Smooth muscle cell (in vitro differentiated cells): ENCODE results near the gene RARRES2. TPM values are rescaled to one million over a fixed set of nuclear protein-coding genes. Genes with fewer than 3 reads are reported as not detected.

Source experiments
- DNase-seq: peaks from one replicate; lab custom pipeline; 2025; ENCODE audit not compliant: unreplicated experiment; lab: John Stamatoyannopoulos, UW
- H2AFZ ChIP-seq: fragments of 200-600 bp; sonication (generic); 2 replicates; pipeline ENCODE4 v1.6.0; 2016; ENCODE audit warnings: antibody characterized with exemption, low read depth, mild to moderate bottlenecking
- H3F3A ChIP-seq: fragments of 200-600 bp; sonication (generic); 2 replicates; pipeline ENCODE4 v1.6.0; 2017; ENCODE audit warnings: antibody characterized with exemption, low read depth
- H3K27ac ChIP-seq: fragments of 200-600 bp; sonication (generic); 2 replicates; pipeline ENCODE4 v1.5.1; 2016; ENCODE audit warnings: low read depth, mild to moderate bottlenecking
- H3K27me3 ChIP-seq: fragments of 200-600 bp; sonication (generic); 2 replicates; pipeline ENCODE4 v1.6.1; 2016; ENCODE audit warnings: low read depth, mild to moderate bottlenecking
- H3K36me3 ChIP-seq: fragments of 200-600 bp; sonication (generic); 2 replicates; pipeline ENCODE4 v1.5.1; 2016; ENCODE audit warnings: low read depth
- H3K4me1 ChIP-seq: fragments of 200-600 bp; sonication (generic); 2 replicates; pipeline ENCODE4 v1.5.1; 2016; ENCODE audit warnings: low read depth
- H3K4me2 ChIP-seq: fragments of 200-600 bp; sonication (generic); 2 replicates; pipeline ENCODE4 v1.6.0; 2016; ENCODE audit warnings: mild to moderate bottlenecking
- H3K4me3 ChIP-seq: fragments of 200-600 bp; sonication (generic); 2 replicates; pipeline ENCODE4 v1.5.1; 2016; ENCODE audit warnings: mild to moderate bottlenecking
- H3K79me2 ChIP-seq: fragments of 200-600 bp; sonication (generic); 2 replicates; pipeline ENCODE4 v1.6.0; 2016; ENCODE audit warnings: low read depth, mild to moderate bottlenecking
- H3K9ac ChIP-seq: fragments of 200-600 bp; sonication (generic); 2 replicates; pipeline ENCODE4 v1.6.0; 2016; ENCODE audit warnings: low read depth
- H3K9me3 ChIP-seq: fragments of 200-600 bp; sonication (generic); replicated peaks from 2 replicates; pipeline ENCODE4 v1.5.1; 2016; ENCODE audit warnings: low read depth
- H4K20me1 ChIP-seq: fragments of 200-600 bp; sonication (generic); 2 replicates; pipeline ENCODE4 v1.6.0; 2016; ENCODE audit warnings: low read depth
- CTCF ChIP-seq: fragments of 200-600 bp; sonication (generic); IDR thresholded peaks from 2 replicates; pipeline ENCODE4 v1.5.1; 2017; ENCODE audit warnings: borderline replicate concordance, mild to moderate bottlenecking, antibody characterized with exemption; ENCODE audit not compliant: insufficient read depth, poor library complexity, severe bottlenecking
- WGBS: methylation state at CpG from one replicate; pipeline ENCODE4 v1.1.7; 2016; ENCODE audit warnings: low lambda C conversion rate; 5-methylcytosine and 5-hydroxymethylcytosine counted together
- polyA plus RNA-seq: library from polyadenylated mRNA; unstranded; fragments of >200 nt; fragmentation: Nextera tagmentation; extraction: Ambion mirVana; gene quantifications from 2 replicates; pipeline ENCODE4 v1.2.1, GENCODE V29; 2016
- total RNA-seq: library from RNA; depleted of rRNA; stranded (reverse); fragments of >200 nt; gene quantifications from 2 replicates; pipeline ENCODE4 v1.2.3, GENCODE V29; 2014

RARRES2 gene
- total and polyA plus RNA-seq, 2 experiments from 2014 or later, result 23.6 to 31.8 TPM

GRCh38 chr7:150335108-150335773 is 6.2 kb downstream of the RARRES2 start:
- Histone ChIP-seq H2AFZ (no peak overlapping the region), H3K4me3 (no peak overlapping the region), H3K9me3 (no peaks in the 10 kb centered on the region), H4K20me1 (no peaks in the 10 kb centered on the region), H3K79me2 (no peaks in the 10 kb centered on the region), H3K4me2 (no peak overlapping the region), H3K36me3 (no peaks in the 10 kb centered on the region), H3F3A (no peaks in the 10 kb centered on the region), H3K27ac (no peak overlapping the region), H3K27me3 (peaks cover under 1% of the 10 kb centered on the region), H3K4me1 (peaks cover 8% of the 10 kb centered on the region), H3K9ac (no peak overlapping the region)
- no peak for TF ChIP-seq CTCF
- WGBS, result 58% methylated on average over 7 of the region's 7 CpGs
- DNase-seq, result no peak

GRCh38 chr7:150334108-150334507 is 7.3 kb downstream of the RARRES2 start:
- Histone ChIP-seq H3K4me2 (no peak overlapping the region), H4K20me1 (no peaks in the 10 kb centered on the region), H3K36me3 (no peaks in the 10 kb centered on the region), H3K27me3 (no peaks in the 10 kb centered on the region), H3K9me3 (no peaks in the 10 kb centered on the region), H2AFZ (no peak overlapping the region), H3F3A (no peaks in the 10 kb centered on the region), H3K4me1 (peaks cover 3% of the 10 kb centered on the region), H3K27ac (no peak overlapping the region), H3K9ac (no peak overlapping the region), H3K4me3 (no peak overlapping the region), H3K79me2 (no peaks in the 10 kb centered on the region)
- no peak for TF ChIP-seq CTCF
- DNase-seq, result no peak
- WGBS, result 91% methylated on average over 8 of the region's 8 CpGs

- Histone ChIP-seq H3K4me1 (peaks cover 3% of the 10 kb centered on the region), H3K27ac (no peak overlapping the region), H3F3A (no peaks in the 10 kb centered on the region), H3K27me3 (no peaks in the 10 kb centered on the region), H3K4me2 (no peak overlapping the region), H3K36me3 (no peaks in the 10 kb centered on the region), H2AFZ (no peak overlapping the region), H3K9ac (no peak overlapping the region), H3K79me2 (no peaks in the 10 kb centered on the region), H3K4me3 (no peak overlapping the region), H4K20me1 (no peaks in the 10 kb centered on the region), H3K9me3 (no peaks in the 10 kb centered on the region)
- 95% methylated on average over 10 of the region's 10 CpGs for WGBS
- DNase-seq, result no peak
- TF ChIP-seq CTCF, result no peak
Measured at GRCh38 chr7:150333659-150334058, 7.8 kb downstream of the RARRES2 start.

GRCh38 chr7:150332852-150333635 is 8.4 kb downstream of the RARRES2 start:
- TF ChIP-seq CTCF, result no peak
- Histone ChIP-seq H3F3A (no peaks in the 10 kb centered on the region), H3K27me3 (no peaks in the 10 kb centered on the region), H3K4me3 (no peak overlapping the region), H3K36me3 (no peaks in the 10 kb centered on the region), H4K20me1 (no peaks in the 10 kb centered on the region), H3K9ac (no peak overlapping the region), H2AFZ (no peak overlapping the region), H3K4me2 (no peak overlapping the region), H3K79me2 (no peaks in the 10 kb centered on the region), H3K4me1 (peaks cover 3% of the 10 kb centered on the region), H3K27ac (no peak overlapping the region), H3K9me3 (no peaks in the 10 kb centered on the region)
- 89% methylated on average over 18 of the region's 18 CpGs for WGBS
- no peak for DNase-seq
